H1 (cell line): Measurements from ENCODE around the gene TDP2. TPM values are rescaled to one million over a fixed set of nuclear protein-coding genes. Genes with fewer than 3 reads are reported as not detected.

ENCODE experiments used
- CTCF ChIA-PET: fragments of 300-600 bp; sonication (Branson Sonifier 250); formaldehyde crosslinking; loops from one replicate; lab custom pipeline; 2021; ENCODE audit not compliant: partially characterized antibody; lab: Charles Lee
- POLR2A ChIA-PET: fragments of 300-600 bp; sonication (Branson Sonifier 250); formaldehyde crosslinking; loops from one replicate; lab custom pipeline; 2021; ENCODE audit warnings: inconsistent platforms; ENCODE audit not compliant: partially characterized antibody; lab: Charles Lee
- DNase-seq, 2 experiments: peaks; one replicate each; pipeline versions ENCODE4 v3.0.0 to v3.0.0-alpha.2; 2010 to 2022; ENCODE audit warnings: low spot score in 2 of 2, low read depth in 1 of 2, mixed read lengths in 1 of 2
- FAIRE-seq: peaks from 2 replicates; lab custom pipeline; 2011; peaks lifted over from hg19 to GRCh38; lab: Jason Lieb, UNC
- H2AFZ ChIP-seq: 2 replicates; pipeline ENCODE4 v1.8.1; 2012; ENCODE audit warnings: low read length, inconsistent platforms
- H2AK5ac ChIP-seq: 2 replicates; pipeline ENCODE4 v1.6.1; 2013; ENCODE audit warnings: low read depth, low read length
- H2BK120ac ChIP-seq: replicated peaks from 2 replicates; pipeline ENCODE3; 2013; ENCODE audit warnings: low read depth, low read length, inconsistent platforms
- H2BK12ac ChIP-seq: 2 replicates; pipeline ENCODE4 v1.6.1; 2013; ENCODE audit warnings: low read depth, low read length
- H2BK15ac ChIP-seq: 2 replicates; pipeline ENCODE4 v1.6.1; 2013; ENCODE audit warnings: low read length
- H2BK20ac ChIP-seq: 2 replicates; pipeline ENCODE4 v1.6.1; 2013; ENCODE audit warnings: low read length
- H2BK5ac ChIP-seq: 2 replicates; pipeline ENCODE4 v1.6.1; 2013; ENCODE audit warnings: low read depth, low read length
- H3K14ac ChIP-seq: 2 replicates; pipeline ENCODE4 v1.6.1; 2013; ENCODE audit warnings: inconsistent platforms; ENCODE audit not compliant: insufficient read length
- H3K18ac ChIP-seq: 2 replicates; pipeline ENCODE4 v1.6.1; 2013; ENCODE audit warnings: low read length; ENCODE audit errors: extremely low read depth
- H3K23ac ChIP-seq: 2 replicates; pipeline ENCODE4 v1.6.1; 2013; ENCODE audit warnings: inconsistent platforms; ENCODE audit not compliant: insufficient read length
- H3K23me2 ChIP-seq: 2 replicates; pipeline ENCODE4 v1.6.1; 2013; ENCODE audit warnings: low read depth, low read length
- H3K27ac ChIP-seq: 2 replicates; pipeline ENCODE4 v1.6.1; 2011; ENCODE audit warnings: low read depth, low read length, inconsistent platforms
- H3K27me3 ChIP-seq, 4 experiments: replicated peaks in 1 of 4; 1 replicate in 1 of 4; 2 replicates in 3 of 4; pipeline versions ENCODE4 v1.6.1 to v1.8.1; 2011 to 2013; ENCODE audit warnings: low read length in 3 of 4, mild to moderate bottlenecking in 3 of 4, inconsistent platforms in 2 of 4, mixed read lengths in 2 of 4, moderate library complexity in 1 of 4; ENCODE audit not compliant: control insufficient read depth in 3 of 4, insufficient read depth in 3 of 4; ENCODE audit errors: extremely low read depth in 1 of 4
- H3K36me3 ChIP-seq, 4 experiments: 2 replicates each; pipeline versions ENCODE4 v1.6.1 to v1.8.1; 2011 to 2013; ENCODE audit warnings: mild to moderate bottlenecking in 4 of 4, low read length in 3 of 4, moderate library complexity in 2 of 4, control low read depth in 1 of 4, inconsistent platforms in 1 of 4; ENCODE audit not compliant: insufficient read depth in 4 of 4, control insufficient read depth in 2 of 4
- H3K4ac ChIP-seq: replicated peaks from 2 replicates; pipeline ENCODE3; 2013; ENCODE audit warnings: low read length, low read depth, mixed read lengths, inconsistent platforms; ENCODE audit not compliant: insufficient read length
- H3K4me1 ChIP-seq, 4 experiments: replicated peaks in 1 of 4; 1 replicate in 1 of 4; 2 replicates in 3 of 4; pipeline versions ENCODE4 v1.6.1 to v1.8.1; 2011 to 2013; ENCODE audit warnings: low read length in 3 of 4, inconsistent platforms in 2 of 4, mixed read lengths in 1 of 4; ENCODE audit not compliant: insufficient read depth in 4 of 4, control insufficient read depth in 3 of 4
- H3K4me2 ChIP-seq, 2 experiments: 2 replicates each; pipeline versions ENCODE4 v1.6.1 to v1.8.1; 2011 to 2013; ENCODE audit warnings: low read depth in 2 of 2, low read length in 2 of 2, control low read depth in 1 of 2, inconsistent platforms in 1 of 2, mild to moderate bottlenecking in 1 of 2; ENCODE audit not compliant: insufficient read depth in 1 of 2
- H3K4me3 ChIP-seq, 4 experiments: fragments of 200-600, 300-600 bp in 1 of 4; sonication (generic), shearing (Covaris generic), sonication (Bioruptor Twin) in 1 of 4; 2 replicates each; pipeline versions ENCODE4 v1.5.1 to v1.8.1; 2011 to 2016; ENCODE audit warnings: low read length in 4 of 4, low read depth in 3 of 4, control low read depth in 2 of 4, inconsistent platforms in 2 of 4, mild to moderate bottlenecking in 2 of 4, mixed read lengths in 1 of 4, moderate library complexity in 1 of 4; ENCODE audit not compliant: insufficient read depth in 2 of 4; ENCODE audit errors: extremely low read depth in 1 of 4
- H3K56ac ChIP-seq: replicated peaks from 2 replicates; pipeline ENCODE3; 2013; ENCODE audit warnings: low read depth, mild to moderate bottlenecking, mixed read lengths, low read length, inconsistent platforms; ENCODE audit not compliant: insufficient read length
- H3K79me1 ChIP-seq: 2 replicates; pipeline ENCODE4 v1.6.1; 2013; ENCODE audit warnings: low read depth, low read length, control low read depth
- H3K79me2 ChIP-seq, 2 experiments: 2 replicates each; pipeline versions ENCODE4 v1.6.1 to v1.8.1; 2012 to 2013; ENCODE audit warnings: low read length in 2 of 2, mild to moderate bottlenecking in 2 of 2, inconsistent platforms in 1 of 2; ENCODE audit not compliant: insufficient read depth in 2 of 2, control insufficient read depth in 1 of 2
- H3K9ac ChIP-seq, 4 experiments: replicated peaks in 1 of 4; 1 replicate in 1 of 4; 2 replicates in 3 of 4; pipeline versions ENCODE4 v1.6.1 to v1.8.1; 2011 to 2013; ENCODE audit warnings: low read depth in 3 of 4, low read length in 3 of 4, control low read depth in 2 of 4, mild to moderate bottlenecking in 2 of 4, moderate library complexity in 2 of 4, inconsistent platforms in 1 of 4; ENCODE audit errors: extremely low read depth in 1 of 4
- H3K9me3 ChIP-seq, 2 experiments: 2 replicates each; pipeline versions ENCODE4 v1.6.1 to v1.8.1; 2012 to 2013; ENCODE audit warnings: mild to moderate bottlenecking in 2 of 2, moderate library complexity in 2 of 2, control low read depth in 1 of 2, inconsistent platforms in 1 of 2, low read depth in 1 of 2, low read length in 1 of 2, mixed read lengths in 1 of 2; ENCODE audit not compliant: insufficient read depth in 2 of 2
- H4K20me1 ChIP-seq, 2 experiments: replicated peaks in 1 of 2; 2 replicates each; pipeline versions ENCODE3 to v1.8.1; 2011 to 2013; ENCODE audit warnings: inconsistent platforms in 2 of 2, low read length in 2 of 2, mild to moderate bottlenecking in 1 of 2; ENCODE audit not compliant: insufficient read depth in 2 of 2, control insufficient read depth in 1 of 2
- H4K5ac ChIP-seq: 2 replicates; pipeline ENCODE4 v1.6.1; 2013; ENCODE audit warnings: low read length, low read depth, mixed read lengths, inconsistent platforms; ENCODE audit not compliant: insufficient read length
- H4K8ac ChIP-seq: 2 replicates; pipeline ENCODE4 v1.8.0; 2013; ENCODE audit warnings: mild to moderate bottlenecking, moderate library complexity, low read length, inconsistent platforms; ENCODE audit not compliant: insufficient read depth; ENCODE audit errors: extremely low read depth
- H4K91ac ChIP-seq: replicated peaks from 2 replicates; pipeline ENCODE3; 2013; ENCODE audit warnings: low read length, mixed read lengths, inconsistent platforms; ENCODE audit not compliant: insufficient read length
- ATF2 ChIP-seq: IDR thresholded peaks from 2 replicates; pipeline ENCODE4 v1.6.1; 2012; ENCODE audit warnings: low read length, inconsistent platforms
- ATF3 ChIP-seq: IDR thresholded peaks from 2 replicates; pipeline ENCODE4 v1.6.1; 2011; ENCODE audit warnings: low read depth, mild to moderate bottlenecking, low read length; ENCODE audit not compliant: insufficient read depth
- BRCA1 ChIP-seq: IDR thresholded peaks from 2 replicates; pipeline ENCODE4 v1.6.1; 2012; ENCODE audit warnings: low read depth, low read length, improper control_type of control experiment
- EGR1 ChIP-seq: IDR thresholded peaks from 2 replicates; pipeline ENCODE4 v1.6.1; 2011; ENCODE audit warnings: low read depth, low read length, borderline replicate concordance
- KDM5A ChIP-seq: fragments of 200-600 bp; IDR thresholded peaks from 2 replicates; pipeline ENCODE4 v1.7.1; 2012; ENCODE audit warnings: mild to moderate bottlenecking, low read length, inconsistent platforms, mixed read lengths
- POU5F1 ChIP-seq: IDR thresholded peaks from 2 replicates; pipeline ENCODE4 v1.6.1; 2011; ENCODE audit warnings: low read depth, mild to moderate bottlenecking, low read length, moderate library complexity
- SIX5 ChIP-seq: IDR thresholded peaks from 2 replicates; pipeline ENCODE4 v1.6.1; 2011; ENCODE audit warnings: mild to moderate bottlenecking, low read depth, low read length
- WGBS, 2 experiments: shearing (Covaris generic) in 1 of 2; methylation state at CpG; one replicate each; pipeline versions ENCODE4 v1.1.6 to v1.1.7; 2013 to 2015; ENCODE audit warnings: low lambda C conversion rate in 2 of 2, mixed read lengths in 2 of 2, inconsistent platforms in 1 of 2, low coverage in 1 of 2, missing lambda C conversion rate in 1 of 2; ENCODE audit not compliant: insufficient replicate concordance in 2 of 2, insufficient coverage in 1 of 2, insufficient read length in 1 of 2; ENCODE audit errors: extremely low coverage in 1 of 2, missing lambda C conversion rate in 1 of 2; 5-methylcytosine and 5-hydroxymethylcytosine counted together
- polyA plus RNA-seq, 7 experiments: library from polyadenylated mRNA; depleted of rRNA in 3 of 7; stranded (reverse) in 5 of 7; unstranded in 2 of 7; fragments of >200 nt in 5 of 7; fragments of 200-250 nt in 2 of 7; gene quantifications; 1 replicate in 5 of 7; 2 replicates in 1 of 7; 4 replicates in 1 of 7; pipeline versions ENCODE4 v1.2.1 to v1.2.3, GENCODE V29; 2011 to 2013; ENCODE audit warnings: missing spikeins in 2 of 7, mixed read lengths in 2 of 7
- total RNA-seq: library from RNA; stranded (reverse); fragmentation: NEBNext Ultra II Directional; extraction: Animal tissue kit (Norgen Biotek cat#: 25700); gene quantifications from 2 replicates; pipeline ENCODE4 v1.2.1, GENCODE V29; 2021

The TDP2 gene
- total and polyA plus RNA-seq, 2 of the 8 experiments (the other 6 are each of a cell fraction or from before 2014, with no cell fraction given) = 18.8 to 51.6 TPM

GRCh38 chr6:24664046-24664987 lies 2.4 kb downstream of the TDP2 start:
- Histone ChIP-seq H3K4me1 (peaks cover 1 to 5% (median 2%) of the 10 kb centered on the region in 4 experiments; a peak in 4 of 7 replicates), H3K14ac (no peak overlapping the region), H4K20me1 (peaks cover 0 to 3% of the 10 kb centered on the region in 2 experiments), H3K36me3 (peaks cover 5 to 21% (median 12%) of the 10 kb centered on the region in 4 experiments; a peak in 7 of 8 replicates), H3K23ac (no peak overlapping the region), H3K23me2 (peaks cover 13% of the 10 kb centered on the region), H2BK15ac (no peak overlapping the region), H4K5ac (no peak overlapping the region), H3K56ac (no peak overlapping the region), H3K9me3 (no peaks in the 10 kb centered on the region; a peak in 2 of 4 replicates), H2AK5ac (no peak overlapping the region), H3K79me1 (peaks cover 10% of the 10 kb centered on the region), H4K8ac (no peak overlapping the region), H2BK5ac (no peak overlapping the region), H2BK120ac (no peak overlapping the region), H3K27ac (no peak overlapping the region), H3K4me3 (peak overlapping the region in 1 of 4 experiments; percentile 87; a peak in 1 of 8 replicates), H4K91ac (no peak overlapping the region), H2AFZ (no peak overlapping the region), H2BK12ac (no peak overlapping the region; the same call in 1 of the 2 replicates), H3K9ac (peak overlapping the region in 1 of 4 experiments; percentile 17; a peak in 1 of 7 replicates), H3K4me2 (peak overlapping the region in 1 of 2 experiments; percentile 73; a peak in 1 of 4 replicates), H2BK20ac (no peak overlapping the region), H3K18ac (no peak overlapping the region), H3K27me3 (no peaks in the 10 kb centered on the region), H3K4ac (no peak overlapping the region), H3K79me2 (peaks cover 0 to 58% of the 10 kb centered on the region in 2 experiments; a peak in 3 of 4 replicates)
- WGBS, 2 experiments = 91% methylated on average over 7 of the region's 7 CpGs; no CpG with 5 or more reads in 1 of the 2 experiments
- DNase-seq = no peak
- FAIRE-seq = no peak
- ChIA-PET POLR2A (interaction anchor here (0.6 to 3.5 kb wide), 8 partner anchors 9 to 259 kb away, joined by 3 to 21 read pairs (median 4); partner anchors contain the start of gene KIAA0319), CTCF (interaction anchor here (1.3 to 3.9 kb wide), 5 partner anchors 16 to 142 kb away, joined by 3 to 39 read pairs (median 6); partner anchors contain the start of gene KIAA0319)
- TF ChIP-seq EGR1 (no peak), BRCA1 (no peak), SIX5 (no peak), POU5F1 (no peak), KDM5A (no peak), ATF2 (no peak), ATF3 (no peak)
